Fibroblast of lung (primary cell): Measurements from ENCODE around the gene VDAC2. TPM values are rescaled to one million over a fixed set of nuclear protein-coding genes. Genes with fewer than 3 reads are reported as not detected.

Experiments used
- DNase-seq, 2 donors: peaks; one replicate each; pipeline versions ENCODE4 v3.0.0 to v3.0.0-alpha.2; 2010; ENCODE audit warnings: low read depth in 2 of 2
- H2AFZ ChIP-seq: 2 replicates; pipeline ENCODE4 v1.5.1; 2012; ENCODE audit warnings: low read length, control low read depth, inconsistent platforms
- H3K27ac ChIP-seq: 2 replicates; pipeline ENCODE4 v1.5.1; 2011; ENCODE audit warnings: low read length, control low read depth; ENCODE audit not compliant: insufficient read depth
- H3K27me3 ChIP-seq: 2 replicates; pipeline ENCODE4 v1.5.1; 2011; ENCODE audit warnings: mild to moderate bottlenecking, low read length; ENCODE audit not compliant: control insufficient read depth, insufficient read depth
- H3K36me3 ChIP-seq: 2 replicates; pipeline ENCODE4 v1.5.1; 2011; ENCODE audit warnings: low read length; ENCODE audit not compliant: control insufficient read depth, insufficient read depth
- H3K4me1 ChIP-seq: 2 replicates; pipeline ENCODE4 v1.5.1; 2011; ENCODE audit warnings: low read length; ENCODE audit not compliant: control insufficient read depth, insufficient read depth; ENCODE audit errors: extremely low read depth
- H3K4me2 ChIP-seq: 2 replicates; pipeline ENCODE4 v1.5.1; 2011; ENCODE audit warnings: low read length, control low read depth; ENCODE audit not compliant: insufficient read depth; ENCODE audit errors: extremely low read depth
- H3K4me3 ChIP-seq, 4 experiments: fragments of 200-600 bp in 1 of 4; sonication (generic) in 1 of 4; replicated peaks in 1 of 4; 2 replicates each; pipeline ENCODE4 v1.5.1; 2011 to 2016; ENCODE audit warnings: low read length in 4 of 4, low read depth in 3 of 4, mild to moderate bottlenecking in 3 of 4, control low read depth in 2 of 4, inconsistent platforms in 1 of 4, mixed read lengths in 1 of 4; ENCODE audit not compliant: insufficient read depth in 1 of 4; ENCODE audit errors: control extremely low read depth in 1 of 4
- H3K79me2 ChIP-seq: 2 replicates; pipeline ENCODE4 v1.5.1; 2012; ENCODE audit warnings: mild to moderate bottlenecking, low read length, inconsistent platforms; ENCODE audit not compliant: control insufficient read depth, insufficient read depth
- H3K9ac ChIP-seq: 2 replicates; pipeline ENCODE4 v1.5.1; 2011; ENCODE audit warnings: mild to moderate bottlenecking, low read length, control low read depth; ENCODE audit not compliant: insufficient read depth
- H3K9me3 ChIP-seq: 2 replicates; pipeline ENCODE4 v1.5.1; 2012; ENCODE audit warnings: low read depth, low read length; ENCODE audit not compliant: control insufficient read depth, insufficient read depth
- H4K20me1 ChIP-seq: 2 replicates; pipeline ENCODE4 v1.5.1; 2011; ENCODE audit warnings: low read length; ENCODE audit not compliant: control insufficient read depth, insufficient read depth; ENCODE audit errors: extremely low read depth
- CTCF ChIP-seq, 2 donors: IDR thresholded peaks in 1 of 2; conservative IDR thresholded peaks in 1 of 2; 1 replicate in 1 of 2; 2 replicates in 1 of 2; pipeline ENCODE4 v1.5.1; 2011 to 2012; ENCODE audit warnings: low read length in 2 of 2, control low read depth in 1 of 2, inconsistent platforms in 1 of 2, low read depth in 1 of 2, mild to moderate bottlenecking in 1 of 2
- EZH2 ChIP-seq: IDR thresholded peaks from 2 replicates; pipeline ENCODE4 v1.5.1; 2012; ENCODE audit warnings: low read length, control low read depth, mild to moderate bottlenecking; ENCODE audit errors: missing control alignments
- polyA plus RNA-seq, 2 donors: library from polyadenylated mRNA; depleted of rRNA in 1 of 2; stranded (reverse) in 1 of 2; unstranded in 1 of 2; fragments of >200 nt; gene quantifications; 2 replicates each; pipeline ENCODE4 v1.2.1, GENCODE V29; 2011 to 2012; ENCODE audit warnings: missing spikeins in 1 of 2
- total RNA-seq: library from RNA; depleted of rRNA; stranded (reverse); fragments of >200 nt; gene quantifications from 2 replicates; pipeline ENCODE4 v1.2.1, GENCODE V29; 2014

VDAC2 gene
- total and polyA plus RNA-seq, 2 donors (not counting 1 experiment from before 2014, with no cell fraction given), result 151 to 208 TPM

- H3K9me3 ChIP-seq, result no peaks in the 10 kb centered on the region
- no peak for DNase-seq
- H4K20me1 ChIP-seq, result no peaks in the 10 kb centered on the region
- H3K27ac ChIP-seq, result no peak overlapping the region
- no peak for TF ChIP-seq CTCF (conservative IDR thresholded peaks at IDR 0.05 in 1 of 2, IDR thresholded peaks at IDR 0.05 in 1 of 2; ENCODE audit: low read depth in 1 of 2, low read length in 2 of 2)
- TF ChIP-seq EZH2, result no peak
- H3K9ac ChIP-seq, result no peak overlapping the region
- H3K36me3 ChIP-seq, result no peaks in the 10 kb centered on the region
- H3K27me3 ChIP-seq, result no peaks in the 10 kb centered on the region
- no peak overlapping the region for H3K4me2 ChIP-seq
- no peaks in the 10 kb centered on the region for H3K79me2 ChIP-seq
- no peak overlapping the region for H2AFZ ChIP-seq
- peaks cover 4% of the 10 kb centered on the region for H3K4me1 ChIP-seq
- no peak overlapping the region for H3K4me3 ChIP-seq
These were observed 61.5 kb downstream of the VDAC2 start for GRCh38 chr10:75272094-75272493.

- H3K9ac ChIP-seq, result no peak overlapping the region
- H3K4me1 ChIP-seq, result peaks cover 4% of the 10 kb centered on the region
- no peaks in the 10 kb centered on the region for H3K36me3 ChIP-seq
- H3K9me3 ChIP-seq, result no peaks in the 10 kb centered on the region
- TF ChIP-seq CTCF (conservative IDR thresholded peaks at IDR 0.05 in 1 of 2, IDR thresholded peaks at IDR 0.05 in 1 of 2; ENCODE audit: low read depth in 1 of 2, low read length in 2 of 2) (no peak), EZH2 (no peak)
- peak in 1 of 2 donors; percentile 41 for DNase-seq
- no peaks in the 10 kb centered on the region for H3K27me3 ChIP-seq
- no peak overlapping the region for H3K4me3 ChIP-seq
- no peak overlapping the region for H2AFZ ChIP-seq
- no peaks in the 10 kb centered on the region for H4K20me1 ChIP-seq
- H3K79me2 ChIP-seq, result no peaks in the 10 kb centered on the region
- no peak overlapping the region for H3K27ac ChIP-seq
- H3K4me2 ChIP-seq, result no peak overlapping the region
These were observed 62.3 kb downstream of the VDAC2 start for GRCh38 chr10:75272896-75273295.

GRCh38 chr10:75276069-75276872 lies 65.7 kb downstream of the VDAC2 start:
- H3K4me2 ChIP-seq, result no peak overlapping the region
- no peaks in the 10 kb centered on the region for H4K20me1 ChIP-seq
- H3K9ac ChIP-seq, result no peak overlapping the region
- no peak for DNase-seq
- no peaks in the 10 kb centered on the region for H3K36me3 ChIP-seq
- no peak for TF ChIP-seq CTCF (conservative IDR thresholded peaks at IDR 0.05 in 1 of 2, IDR thresholded peaks at IDR 0.05 in 1 of 2; ENCODE audit: low read depth in 1 of 2, low read length in 2 of 2)
- TF ChIP-seq EZH2, result no peak
- H3K4me3 ChIP-seq, result no peak overlapping the region
- H3K27me3 ChIP-seq, result peaks cover 13% of the 10 kb centered on the region
- H2AFZ ChIP-seq, result no peak overlapping the region
- H3K27ac ChIP-seq, result no peak overlapping the region
- no peaks in the 10 kb centered on the region for H3K9me3 ChIP-seq
- no peaks in the 10 kb centered on the region for H3K79me2 ChIP-seq
- peaks cover 4% of the 10 kb centered on the region for H3K4me1 ChIP-seq
